GM12864 (cell line): Measurements from ENCODE around the gene LSM7.

Source experiments
- DNase-seq: peaks from one replicate; pipeline ENCODE4 v3.0.0-alpha.2; 2011; ENCODE audit warnings: low read depth
- H3K4me3 ChIP-seq: 2 replicates; pipeline ENCODE4 v1.5.1; 2011; ENCODE audit warnings: mild to moderate bottlenecking, low read depth, low read length, control low read depth
- TF ChIP-seq, protein P1 (sequence below): IDR thresholded peaks from 2 replicates; pipeline ENCODE4 v1.5.1; 2011; ENCODE audit warnings: low read depth, mild to moderate bottlenecking, moderate library complexity, low read length, control low read depth, inconsistent platforms; ENCODE audit errors: missing control alignments

The LSM7 gene

GRCh38 chr19:2319551-2319950 lies 8.8 kb downstream of the LSM7 start:
- no peak overlapping the region for H3K4me3 ChIP-seq
- no peak for DNase-seq
- TF ChIP-seq, protein P1, sequence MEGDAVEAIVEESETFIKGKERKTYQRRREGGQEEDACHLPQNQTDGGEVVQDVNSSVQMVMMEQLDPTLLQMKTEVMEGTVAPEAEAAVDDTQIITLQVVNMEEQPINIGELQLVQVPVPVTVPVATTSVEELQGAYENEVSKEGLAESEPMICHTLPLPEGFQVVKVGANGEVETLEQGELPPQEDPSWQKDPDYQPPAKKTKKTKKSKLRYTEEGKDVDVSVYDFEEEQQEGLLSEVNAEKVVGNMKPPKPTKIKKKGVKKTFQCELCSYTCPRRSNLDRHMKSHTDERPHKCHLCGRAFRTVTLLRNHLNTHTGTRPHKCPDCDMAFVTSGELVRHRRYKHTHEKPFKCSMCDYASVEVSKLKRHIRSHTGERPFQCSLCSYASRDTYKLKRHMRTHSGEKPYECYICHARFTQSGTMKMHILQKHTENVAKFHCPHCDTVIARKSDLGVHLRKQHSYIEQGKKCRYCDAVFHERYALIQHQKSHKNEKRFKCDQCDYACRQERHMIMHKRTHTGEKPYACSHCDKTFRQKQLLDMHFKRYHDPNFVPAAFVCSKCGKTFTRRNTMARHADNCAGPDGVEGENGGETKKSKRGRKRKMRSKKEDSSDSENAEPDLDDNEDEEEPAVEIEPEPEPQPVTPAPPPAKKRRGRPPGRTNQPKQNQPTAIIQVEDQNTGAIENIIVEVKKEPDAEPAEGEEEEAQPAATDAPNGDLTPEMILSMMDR: no peak

DNA sequence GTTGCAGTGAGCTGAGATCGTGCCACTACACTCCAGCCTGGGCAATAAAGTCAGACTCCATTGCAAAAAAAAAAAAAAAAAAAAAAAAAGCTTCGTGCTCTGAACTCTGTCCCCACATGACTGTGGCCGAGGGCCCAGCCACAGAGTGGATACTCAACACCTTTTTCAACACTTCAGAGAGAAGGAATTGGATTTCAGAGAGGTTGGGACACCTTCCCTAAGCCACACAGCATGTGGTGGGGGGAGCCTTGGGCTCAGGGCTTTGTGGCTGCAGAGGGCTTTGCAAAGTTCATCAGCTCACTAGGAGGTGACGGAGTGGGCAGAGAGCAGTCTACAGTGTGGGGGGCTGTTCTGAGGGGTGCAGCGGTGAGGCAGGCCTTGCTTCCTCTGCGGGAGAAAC lies 9.5 kb downstream of the LSM7 start:
- TF ChIP-seq, protein P1: no peak
- no peak overlapping the region for H3K4me3 ChIP-seq
- no peak for DNase-seq

- DNase-seq: no peak
- TF ChIP-seq, protein P1: no peak
- H3K4me3 ChIP-seq: no peak overlapping the region
These were observed 10.6 kb downstream of the LSM7 start for GRCh38 chr19:2317756-2318155.

DNA sequence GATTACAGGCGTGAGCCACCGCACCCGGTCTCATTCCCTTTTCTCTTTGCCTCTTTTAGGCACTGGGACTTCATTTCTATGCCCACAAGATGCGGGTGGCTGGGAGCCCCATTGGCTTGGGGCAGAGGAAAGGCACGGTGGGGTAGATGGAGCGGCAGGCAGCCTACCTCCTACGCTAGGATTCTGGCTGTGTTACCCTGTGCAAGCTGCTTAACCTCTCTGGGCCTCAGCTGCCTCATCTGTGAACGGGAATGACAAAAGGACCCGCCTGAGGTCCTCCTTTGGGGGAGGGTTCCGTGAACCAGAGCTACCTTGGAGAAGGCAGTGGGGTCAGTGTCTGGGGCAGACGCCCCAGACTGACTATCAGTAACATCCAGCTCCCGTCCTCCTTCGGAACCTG lies 11.1 kb downstream of the LSM7 start:
- no peak overlapping the region for H3K4me3 ChIP-seq
- TF ChIP-seq, protein P1: no peak
- DNase-seq: no peak

DNA sequence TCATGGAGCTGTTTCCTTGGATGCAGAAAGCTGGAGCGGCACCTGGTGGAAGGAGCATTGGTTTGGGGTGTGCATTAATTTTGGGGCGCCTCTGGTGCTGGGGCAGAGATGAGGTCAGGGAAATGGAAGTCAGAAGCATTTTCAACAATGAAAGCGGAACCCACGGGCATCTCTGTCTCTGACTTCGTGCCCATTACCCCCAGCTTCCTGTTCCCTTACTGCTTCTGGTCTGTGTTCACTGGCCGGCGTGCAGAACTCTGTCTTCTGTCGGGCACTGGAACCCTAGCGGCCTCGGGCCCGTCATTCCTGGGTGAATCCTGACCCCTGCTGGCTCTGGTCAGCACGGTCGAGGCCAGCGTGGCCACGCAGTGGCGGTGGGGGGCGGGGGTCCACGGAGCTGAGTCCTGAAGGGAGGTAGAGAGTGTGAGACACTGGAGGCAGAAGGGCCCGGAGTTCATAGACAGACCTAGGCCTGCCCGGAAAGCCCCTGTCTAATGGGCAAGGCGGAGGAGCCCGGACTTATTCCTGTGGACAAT lies 12.5 kb downstream of the LSM7 start:
- no peak for DNase-seq
- TF ChIP-seq, protein P1: peak; percentile 46
- no peak overlapping the region for H3K4me3 ChIP-seq

DNA sequence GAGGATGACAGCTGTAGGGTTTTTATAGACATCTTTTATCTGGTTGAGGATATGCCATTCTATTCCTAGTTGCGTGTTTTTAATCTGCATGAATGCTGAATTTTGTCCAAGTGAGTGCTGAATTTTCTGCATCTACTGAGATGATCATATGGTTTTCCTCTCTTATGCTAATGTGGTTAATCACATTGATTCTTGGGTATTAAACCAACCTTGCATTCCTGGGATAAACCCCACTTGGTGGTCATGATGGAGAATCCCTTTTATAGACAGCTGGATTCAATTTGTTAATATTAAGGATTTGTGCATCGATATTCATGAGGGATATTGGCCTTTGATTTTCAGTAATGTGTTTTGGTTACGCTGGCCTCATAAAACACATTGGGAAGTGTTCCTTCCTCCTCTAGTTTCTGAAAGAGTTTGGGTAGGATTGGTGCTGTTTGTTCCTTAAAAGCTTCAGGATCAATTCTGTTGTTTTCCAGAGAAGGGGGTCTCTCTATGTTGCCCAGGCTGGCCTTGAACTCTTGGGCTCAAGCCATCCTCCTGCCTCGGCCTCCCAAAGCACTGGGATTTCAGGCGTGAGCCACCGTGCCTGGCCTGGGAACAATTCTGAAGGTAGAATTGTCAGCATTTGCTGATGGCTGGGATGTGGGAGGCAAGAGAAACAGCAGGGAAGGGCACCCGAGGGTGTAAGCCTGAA lies 13.1 kb downstream of the LSM7 start:
- TF ChIP-seq, protein P1: no peak
- H3K4me3 ChIP-seq: no peak overlapping the region

More for the DNA sequence above, 13.1 kb downstream of the LSM7 start:
- DNase-seq: no peak
